GM12864 (cell line): ENCODE results near the gene OPCML.

Experiments
- DNase-seq: peaks from one replicate; pipeline ENCODE4 v3.0.0-alpha.2; 2011; ENCODE audit warnings: low read depth
- H3K4me3 ChIP-seq: 2 replicates; pipeline ENCODE4 v1.5.1; 2011; ENCODE audit warnings: mild to moderate bottlenecking, low read depth, low read length, control low read depth
- TF ChIP-seq, protein P1 (sequence below): IDR thresholded peaks from 2 replicates; pipeline ENCODE4 v1.5.1; 2011; ENCODE audit warnings: low read depth, mild to moderate bottlenecking, moderate library complexity, low read length, control low read depth, inconsistent platforms; ENCODE audit errors: missing control alignments

Gene OPCML

DNA sequence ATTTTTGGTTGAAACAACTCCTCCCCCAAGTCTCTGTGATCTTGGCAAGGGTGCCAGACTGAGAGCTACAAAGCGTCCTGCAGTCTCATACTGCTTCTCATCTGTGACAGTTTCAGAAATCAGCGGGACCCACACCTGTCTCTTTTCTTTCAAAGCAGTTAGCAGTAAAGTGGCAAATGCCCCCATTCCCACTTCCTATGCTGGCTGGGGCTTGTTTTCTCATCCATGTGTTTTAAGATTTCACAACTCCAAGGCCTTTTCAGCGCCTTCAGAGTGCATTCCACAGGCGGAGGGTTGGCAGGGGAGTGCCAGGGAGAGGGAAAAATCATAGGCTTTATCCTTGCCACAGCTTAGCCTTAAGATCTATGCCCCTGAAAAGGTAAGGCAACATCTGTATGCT is 493.5 kb downstream of the OPCML start:
- TF ChIP-seq, protein P1, sequence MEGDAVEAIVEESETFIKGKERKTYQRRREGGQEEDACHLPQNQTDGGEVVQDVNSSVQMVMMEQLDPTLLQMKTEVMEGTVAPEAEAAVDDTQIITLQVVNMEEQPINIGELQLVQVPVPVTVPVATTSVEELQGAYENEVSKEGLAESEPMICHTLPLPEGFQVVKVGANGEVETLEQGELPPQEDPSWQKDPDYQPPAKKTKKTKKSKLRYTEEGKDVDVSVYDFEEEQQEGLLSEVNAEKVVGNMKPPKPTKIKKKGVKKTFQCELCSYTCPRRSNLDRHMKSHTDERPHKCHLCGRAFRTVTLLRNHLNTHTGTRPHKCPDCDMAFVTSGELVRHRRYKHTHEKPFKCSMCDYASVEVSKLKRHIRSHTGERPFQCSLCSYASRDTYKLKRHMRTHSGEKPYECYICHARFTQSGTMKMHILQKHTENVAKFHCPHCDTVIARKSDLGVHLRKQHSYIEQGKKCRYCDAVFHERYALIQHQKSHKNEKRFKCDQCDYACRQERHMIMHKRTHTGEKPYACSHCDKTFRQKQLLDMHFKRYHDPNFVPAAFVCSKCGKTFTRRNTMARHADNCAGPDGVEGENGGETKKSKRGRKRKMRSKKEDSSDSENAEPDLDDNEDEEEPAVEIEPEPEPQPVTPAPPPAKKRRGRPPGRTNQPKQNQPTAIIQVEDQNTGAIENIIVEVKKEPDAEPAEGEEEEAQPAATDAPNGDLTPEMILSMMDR = no peak
- no peak overlapping the region for H3K4me3 ChIP-seq
- DNase-seq = no peak

DNA sequence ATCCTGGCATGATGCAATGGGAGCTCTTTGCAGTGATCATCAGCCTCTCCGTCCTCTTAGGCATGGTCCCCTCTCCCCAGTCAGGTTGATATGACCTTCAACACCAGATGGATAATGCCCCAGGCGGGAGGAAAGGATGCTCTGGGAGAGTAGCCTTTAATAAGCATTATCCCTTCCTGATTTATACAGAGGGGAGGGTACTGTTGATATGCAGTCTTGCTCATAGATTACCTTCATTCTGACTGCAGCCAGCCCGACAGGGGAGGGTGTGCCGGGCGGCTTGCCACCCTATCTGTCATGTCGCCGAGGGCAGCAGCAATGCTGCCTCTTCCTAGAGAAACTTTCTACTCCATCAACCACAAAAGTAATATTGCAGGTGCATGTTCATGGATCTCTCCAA is 497.4 kb downstream of the OPCML start:
- no peak for DNase-seq
- no peak overlapping the region for H3K4me3 ChIP-seq
- TF ChIP-seq, protein P1 = no peak

DNA sequence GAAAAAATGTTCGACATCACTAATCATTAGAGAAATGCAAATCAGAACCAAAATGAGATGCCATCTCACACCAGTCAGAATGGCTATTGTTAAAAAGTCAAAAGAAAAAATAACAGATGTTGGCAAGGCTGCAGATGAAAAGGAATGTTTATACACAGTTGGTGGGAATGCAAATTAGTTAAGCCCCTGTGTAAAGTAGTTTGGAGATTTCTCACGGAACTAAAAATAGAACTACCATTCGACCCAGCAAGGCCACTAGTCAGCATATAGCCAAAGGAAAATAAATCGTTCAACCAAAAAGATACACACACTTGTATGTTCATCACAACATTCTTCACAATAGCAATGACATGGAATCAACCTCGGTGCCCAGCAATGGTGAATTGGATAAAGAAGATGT is 503.2 kb downstream of the OPCML start:
- TF ChIP-seq, protein P1 = no peak
- DNase-seq = no peak
- no peak overlapping the region for H3K4me3 ChIP-seq

DNA sequence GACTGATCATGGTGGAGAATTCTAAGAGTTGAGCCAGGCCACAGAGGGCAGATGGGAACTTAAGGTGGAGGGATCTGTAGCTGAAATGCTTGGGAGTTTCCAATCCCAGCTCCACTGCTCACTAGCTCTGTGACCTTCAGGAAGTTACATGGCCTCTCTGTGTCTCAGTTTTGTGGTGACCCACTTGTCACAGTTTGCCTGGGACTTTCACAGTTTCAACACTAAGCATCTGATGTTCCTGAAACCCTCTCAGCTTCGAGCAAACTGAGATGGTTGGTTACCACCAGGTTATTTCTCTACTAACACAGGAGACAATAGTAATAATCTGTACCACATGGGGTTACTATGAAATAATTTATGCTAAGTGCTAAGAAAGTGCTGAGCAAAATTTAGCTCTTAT is 505.3 kb downstream of the OPCML start:
- DNase-seq = no peak
- H3K4me3 ChIP-seq = no peak overlapping the region
- TF ChIP-seq, protein P1 = no peak

DNA sequence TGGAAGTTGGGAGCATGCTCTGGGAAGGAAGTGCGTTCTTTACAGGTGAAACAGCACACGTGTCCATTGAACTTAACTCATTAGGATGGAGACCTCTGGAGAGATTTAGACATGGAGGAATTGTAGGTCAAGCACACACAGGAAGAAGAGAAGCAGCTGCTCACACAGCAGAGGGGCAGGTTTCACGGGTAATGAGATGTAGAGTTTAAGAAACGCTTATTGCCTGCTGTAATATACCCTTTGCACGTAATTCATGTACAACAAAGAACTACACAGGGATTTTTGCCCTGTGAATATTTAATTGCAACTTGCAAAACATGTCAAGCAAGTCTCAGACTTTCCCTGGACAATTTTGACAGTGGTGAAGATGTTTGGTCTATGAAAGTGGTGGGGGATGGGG is 508.0 kb downstream of the OPCML start:
- DNase-seq = no peak

DNA sequence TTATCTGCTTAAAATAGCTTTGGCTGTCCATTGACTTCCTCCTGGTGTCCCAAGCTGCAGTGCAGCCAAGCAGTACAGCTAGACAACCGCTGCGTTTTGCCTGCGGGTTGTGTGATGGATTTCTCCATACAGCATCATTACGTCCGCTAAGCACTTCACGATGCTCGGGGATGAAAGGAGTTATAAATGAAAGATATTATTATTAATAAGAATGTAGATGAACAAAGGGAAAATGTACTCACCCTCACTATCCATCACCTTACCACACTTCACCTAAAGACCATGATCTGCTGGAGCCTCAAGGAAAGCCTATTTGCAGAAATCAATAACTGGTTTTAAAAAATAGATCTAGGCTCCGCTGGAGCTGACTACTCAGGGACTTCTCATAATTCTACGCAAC is 509.1 kb downstream of the OPCML start:
- no peak for DNase-seq
- H3K4me3 ChIP-seq = no peak overlapping the region
- TF ChIP-seq, protein P1 = no peak

More for the DNA sequence above, 508.0 kb downstream of the OPCML start:
- no peak overlapping the region for H3K4me3 ChIP-seq
- TF ChIP-seq, protein P1 = no peak

DNA sequence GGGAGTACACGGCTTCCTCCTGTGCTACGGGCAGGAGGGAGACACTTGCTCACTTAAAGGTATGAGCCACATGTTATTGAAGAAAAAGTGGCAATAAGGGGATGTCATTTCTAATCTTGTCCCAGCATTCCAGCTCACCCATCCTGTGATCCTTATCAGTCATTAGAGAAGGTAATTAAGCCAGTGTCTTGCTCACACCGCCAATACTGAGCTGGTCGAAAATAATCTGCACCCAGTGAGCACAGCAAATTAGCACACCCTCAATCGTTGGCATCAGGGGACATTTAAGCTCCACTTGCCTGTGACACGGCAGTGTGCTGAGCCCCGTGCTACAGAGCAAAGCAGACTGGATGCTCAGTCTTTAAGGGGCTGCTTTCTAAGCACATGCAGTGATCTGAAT is 510.7 kb downstream of the OPCML start:
- DNase-seq = no peak
- TF ChIP-seq, protein P1 = no peak
- H3K4me3 ChIP-seq = no peak overlapping the region
